H1 (cell line): ENCODE results near the gene ERICH3. TPM values are rescaled to one million over a fixed set of nuclear protein-coding genes. Genes with fewer than 3 reads are reported as not detected.

Source experiments
- CTCF ChIA-PET: fragments of 300-600 bp; sonication (Branson Sonifier 250); formaldehyde crosslinking; loops from one replicate; lab custom pipeline; 2021; ENCODE audit not compliant: partially characterized antibody; lab: Charles Lee
- POLR2A ChIA-PET: fragments of 300-600 bp; sonication (Branson Sonifier 250); formaldehyde crosslinking; loops from one replicate; lab custom pipeline; 2021; ENCODE audit warnings: inconsistent platforms; ENCODE audit not compliant: partially characterized antibody; lab: Charles Lee
- DNase-seq, 2 experiments: peaks; one replicate each; pipeline versions ENCODE4 v3.0.0 to v3.0.0-alpha.2; 2010 to 2022; ENCODE audit warnings: low spot score in 2 of 2, low read depth in 1 of 2, mixed read lengths in 1 of 2
- FAIRE-seq: peaks from 2 replicates; lab custom pipeline; 2011; peaks lifted over from hg19 to GRCh38; lab: Jason Lieb, UNC
- H2AFZ ChIP-seq: 2 replicates; pipeline ENCODE4 v1.8.1; 2012; ENCODE audit warnings: low read length, inconsistent platforms
- H2AK5ac ChIP-seq: 2 replicates; pipeline ENCODE4 v1.6.1; 2013; ENCODE audit warnings: low read depth, low read length
- H2BK120ac ChIP-seq: replicated peaks from 2 replicates; pipeline ENCODE3; 2013; ENCODE audit warnings: low read depth, low read length, inconsistent platforms
- H2BK12ac ChIP-seq: 2 replicates; pipeline ENCODE4 v1.6.1; 2013; ENCODE audit warnings: low read depth, low read length
- H2BK15ac ChIP-seq: 2 replicates; pipeline ENCODE4 v1.6.1; 2013; ENCODE audit warnings: low read length
- H2BK20ac ChIP-seq: 2 replicates; pipeline ENCODE4 v1.6.1; 2013; ENCODE audit warnings: low read length
- H2BK5ac ChIP-seq: 2 replicates; pipeline ENCODE4 v1.6.1; 2013; ENCODE audit warnings: low read depth, low read length
- H3K14ac ChIP-seq: 2 replicates; pipeline ENCODE4 v1.6.1; 2013; ENCODE audit warnings: inconsistent platforms; ENCODE audit not compliant: insufficient read length
- H3K18ac ChIP-seq: 2 replicates; pipeline ENCODE4 v1.6.1; 2013; ENCODE audit warnings: low read length; ENCODE audit errors: extremely low read depth
- H3K23ac ChIP-seq: 2 replicates; pipeline ENCODE4 v1.6.1; 2013; ENCODE audit warnings: inconsistent platforms; ENCODE audit not compliant: insufficient read length
- H3K23me2 ChIP-seq: 2 replicates; pipeline ENCODE4 v1.6.1; 2013; ENCODE audit warnings: low read depth, low read length
- H3K27ac ChIP-seq: 2 replicates; pipeline ENCODE4 v1.6.1; 2011; ENCODE audit warnings: low read depth, low read length, inconsistent platforms
- H3K27me3 ChIP-seq, 4 experiments: replicated peaks in 1 of 4; 1 replicate in 1 of 4; 2 replicates in 3 of 4; pipeline versions ENCODE4 v1.6.1 to v1.8.1; 2011 to 2013; ENCODE audit warnings: low read length in 3 of 4, mild to moderate bottlenecking in 3 of 4, inconsistent platforms in 2 of 4, mixed read lengths in 2 of 4, moderate library complexity in 1 of 4; ENCODE audit not compliant: control insufficient read depth in 3 of 4, insufficient read depth in 3 of 4; ENCODE audit errors: extremely low read depth in 1 of 4
- H3K36me3 ChIP-seq, 4 experiments: 2 replicates each; pipeline versions ENCODE4 v1.6.1 to v1.8.1; 2011 to 2013; ENCODE audit warnings: mild to moderate bottlenecking in 4 of 4, low read length in 3 of 4, moderate library complexity in 2 of 4, control low read depth in 1 of 4, inconsistent platforms in 1 of 4; ENCODE audit not compliant: insufficient read depth in 4 of 4, control insufficient read depth in 2 of 4
- H3K4ac ChIP-seq: replicated peaks from 2 replicates; pipeline ENCODE3; 2013; ENCODE audit warnings: low read length, low read depth, mixed read lengths, inconsistent platforms; ENCODE audit not compliant: insufficient read length
- H3K4me1 ChIP-seq, 4 experiments: replicated peaks in 1 of 4; 1 replicate in 1 of 4; 2 replicates in 3 of 4; pipeline versions ENCODE4 v1.6.1 to v1.8.1; 2011 to 2013; ENCODE audit warnings: low read length in 3 of 4, inconsistent platforms in 2 of 4, mixed read lengths in 1 of 4; ENCODE audit not compliant: insufficient read depth in 4 of 4, control insufficient read depth in 3 of 4
- H3K4me2 ChIP-seq, 2 experiments: 2 replicates each; pipeline versions ENCODE4 v1.6.1 to v1.8.1; 2011 to 2013; ENCODE audit warnings: low read depth in 2 of 2, low read length in 2 of 2, control low read depth in 1 of 2, inconsistent platforms in 1 of 2, mild to moderate bottlenecking in 1 of 2; ENCODE audit not compliant: insufficient read depth in 1 of 2
- H3K4me3 ChIP-seq, 4 experiments: fragments of 200-600, 300-600 bp in 1 of 4; sonication (generic), shearing (Covaris generic), sonication (Bioruptor Twin) in 1 of 4; 2 replicates each; pipeline versions ENCODE4 v1.5.1 to v1.8.1; 2011 to 2016; ENCODE audit warnings: low read length in 4 of 4, low read depth in 3 of 4, control low read depth in 2 of 4, inconsistent platforms in 2 of 4, mild to moderate bottlenecking in 2 of 4, mixed read lengths in 1 of 4, moderate library complexity in 1 of 4; ENCODE audit not compliant: insufficient read depth in 2 of 4; ENCODE audit errors: extremely low read depth in 1 of 4
- H3K56ac ChIP-seq: replicated peaks from 2 replicates; pipeline ENCODE3; 2013; ENCODE audit warnings: low read depth, mild to moderate bottlenecking, mixed read lengths, low read length, inconsistent platforms; ENCODE audit not compliant: insufficient read length
- H3K79me1 ChIP-seq: 2 replicates; pipeline ENCODE4 v1.6.1; 2013; ENCODE audit warnings: low read depth, low read length, control low read depth
- H3K79me2 ChIP-seq, 2 experiments: 2 replicates each; pipeline versions ENCODE4 v1.6.1 to v1.8.1; 2012 to 2013; ENCODE audit warnings: low read length in 2 of 2, mild to moderate bottlenecking in 2 of 2, inconsistent platforms in 1 of 2; ENCODE audit not compliant: insufficient read depth in 2 of 2, control insufficient read depth in 1 of 2
- H3K9ac ChIP-seq, 4 experiments: replicated peaks in 1 of 4; 1 replicate in 1 of 4; 2 replicates in 3 of 4; pipeline versions ENCODE4 v1.6.1 to v1.8.1; 2011 to 2013; ENCODE audit warnings: low read depth in 3 of 4, low read length in 3 of 4, control low read depth in 2 of 4, mild to moderate bottlenecking in 2 of 4, moderate library complexity in 2 of 4, inconsistent platforms in 1 of 4; ENCODE audit errors: extremely low read depth in 1 of 4
- H3K9me3 ChIP-seq, 2 experiments: 2 replicates each; pipeline versions ENCODE4 v1.6.1 to v1.8.1; 2012 to 2013; ENCODE audit warnings: mild to moderate bottlenecking in 2 of 2, moderate library complexity in 2 of 2, control low read depth in 1 of 2, inconsistent platforms in 1 of 2, low read depth in 1 of 2, low read length in 1 of 2, mixed read lengths in 1 of 2; ENCODE audit not compliant: insufficient read depth in 2 of 2
- H4K20me1 ChIP-seq, 2 experiments: replicated peaks in 1 of 2; 2 replicates each; pipeline versions ENCODE3 to v1.8.1; 2011 to 2013; ENCODE audit warnings: inconsistent platforms in 2 of 2, low read length in 2 of 2, mild to moderate bottlenecking in 1 of 2; ENCODE audit not compliant: insufficient read depth in 2 of 2, control insufficient read depth in 1 of 2
- H4K5ac ChIP-seq: 2 replicates; pipeline ENCODE4 v1.6.1; 2013; ENCODE audit warnings: low read length, low read depth, mixed read lengths, inconsistent platforms; ENCODE audit not compliant: insufficient read length
- H4K8ac ChIP-seq: 2 replicates; pipeline ENCODE4 v1.8.0; 2013; ENCODE audit warnings: mild to moderate bottlenecking, moderate library complexity, low read length, inconsistent platforms; ENCODE audit not compliant: insufficient read depth; ENCODE audit errors: extremely low read depth
- H4K91ac ChIP-seq: replicated peaks from 2 replicates; pipeline ENCODE3; 2013; ENCODE audit warnings: low read length, mixed read lengths, inconsistent platforms; ENCODE audit not compliant: insufficient read length
- WGBS, 2 experiments: shearing (Covaris generic) in 1 of 2; methylation state at CpG; one replicate each; pipeline versions ENCODE4 v1.1.6 to v1.1.7; 2013 to 2015; ENCODE audit warnings: low lambda C conversion rate in 2 of 2, mixed read lengths in 2 of 2, inconsistent platforms in 1 of 2, low coverage in 1 of 2, missing lambda C conversion rate in 1 of 2; ENCODE audit not compliant: insufficient replicate concordance in 2 of 2, insufficient coverage in 1 of 2, insufficient read length in 1 of 2; ENCODE audit errors: extremely low coverage in 1 of 2, missing lambda C conversion rate in 1 of 2; 5-methylcytosine and 5-hydroxymethylcytosine counted together
- polyA plus RNA-seq, 7 experiments: library from polyadenylated mRNA; depleted of rRNA in 3 of 7; stranded (reverse) in 5 of 7; unstranded in 2 of 7; fragments of >200 nt in 5 of 7; fragments of 200-250 nt in 2 of 7; gene quantifications; 1 replicate in 5 of 7; 2 replicates in 1 of 7; 4 replicates in 1 of 7; pipeline versions ENCODE4 v1.2.1 to v1.2.3, GENCODE V29; 2011 to 2013; ENCODE audit warnings: missing spikeins in 2 of 7, mixed read lengths in 2 of 7
- total RNA-seq: library from RNA; stranded (reverse); fragmentation: NEBNext Ultra II Directional; extraction: Animal tissue kit (Norgen Biotek cat#: 25700); gene quantifications from 2 replicates; pipeline ENCODE4 v1.2.1, GENCODE V29; 2021

The ERICH3 gene
- total and polyA plus RNA-seq, 2 of the 8 experiments (the other 6 are each of a cell fraction or from before 2014, with no cell fraction given) = 0.02 TPM; not detected in 1

- CTCF ChIA-PET = no interaction called here
- no peak overlapping the region for H2AK5ac ChIP-seq
- WGBS, 2 experiments = 89% methylated on average over 2 of the region's 2 CpGs; no CpG with 5 or more reads in 1 of the 2 experiments
- H2BK5ac ChIP-seq = no peak overlapping the region
- no peak for DNase-seq
- no peak overlapping the region for H2BK120ac ChIP-seq
- H4K91ac ChIP-seq = no peak overlapping the region
- POLR2A ChIA-PET = no interaction called here
- H3K79me1 ChIP-seq = no peaks in the 10 kb centered on the region
- H2AFZ ChIP-seq = no peak overlapping the region
- H3K79me2 ChIP-seq = no peaks in the 10 kb centered on the region
- no peaks in the 10 kb centered on the region; a peak in 1 of 7 replicates for H3K27me3 ChIP-seq
- H3K56ac ChIP-seq = no peak overlapping the region
- H3K23me2 ChIP-seq = 0 out of 2 replicates have a peak, but pooled peaks cover 3% of the 10 kb centered on the region
- no peak overlapping the region for H3K4me2 ChIP-seq
- H3K9ac ChIP-seq = no peak overlapping the region
- no peak overlapping the region for H3K18ac ChIP-seq
- H3K23ac ChIP-seq = no peak overlapping the region
- H3K27ac ChIP-seq = no peak overlapping the region
- H3K4ac ChIP-seq = no peak overlapping the region
- no peak overlapping the region for H2BK20ac ChIP-seq
- H3K36me3 ChIP-seq = no peaks in the 10 kb centered on the region
- H2BK15ac ChIP-seq = no peak overlapping the region
- no peak overlapping the region for H4K8ac ChIP-seq
- no peak overlapping the region for H2BK12ac ChIP-seq
- H3K14ac ChIP-seq = no peak overlapping the region
- no peaks in the 10 kb centered on the region for H3K4me1 ChIP-seq
- no peak for FAIRE-seq
- no peaks in the 10 kb centered on the region for H3K9me3 ChIP-seq
- H4K20me1 ChIP-seq = no peaks in the 10 kb centered on the region
- H3K4me3 ChIP-seq = no peak overlapping the region
- H4K5ac ChIP-seq = no peak overlapping the region
Measured at GRCh38 chr1:74611887-74612286, 61.7 kb downstream of the ERICH3 start.
